GM13977 (cell line): ENCODE data around the gene MEST.
"Not testable (repeated sequence)": the region's sequence is repeated elsewhere in the genome, so short reads cannot be mapped to it uniquely, and the experiment has no call there.

Experiments
- DNase-seq: peaks from one replicate; pipeline ENCODE4 v3.0.0; 2012; ENCODE audit warnings: low spot score
- in situ Hi-C: fragments of 300-500 bp; cut with MboI; formaldehyde crosslinking; loops from one replicate; pipeline ENCODE4 v1.12.0; 2022; ENCODE audit warnings: low sequenced_read_pairs, low pct_unique_long_range_greater_than_20kb, mixed read lengths, inconsistent platforms; ENCODE audit not compliant: unreplicated experiment
- TF ChIP-seq, protein P1 (sequence below): IDR thresholded peaks from 2 replicates; pipeline ENCODE4 v1.5.1; 2012; ENCODE audit warnings: mild to moderate bottlenecking, control low read depth; ENCODE audit not compliant: insufficient read depth; ENCODE audit errors: extremely low read depth, missing control alignments

MEST gene, protein sequence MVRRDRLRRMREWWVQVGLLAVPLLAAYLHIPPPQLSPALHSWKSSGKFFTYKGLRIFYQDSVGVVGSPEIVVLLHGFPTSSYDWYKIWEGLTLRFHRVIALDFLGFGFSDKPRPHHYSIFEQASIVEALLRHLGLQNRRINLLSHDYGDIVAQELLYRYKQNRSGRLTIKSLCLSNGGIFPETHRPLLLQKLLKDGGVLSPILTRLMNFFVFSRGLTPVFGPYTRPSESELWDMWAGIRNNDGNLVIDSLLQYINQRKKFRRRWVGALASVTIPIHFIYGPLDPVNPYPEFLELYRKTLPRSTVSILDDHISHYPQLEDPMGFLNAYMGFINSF

DNA sequence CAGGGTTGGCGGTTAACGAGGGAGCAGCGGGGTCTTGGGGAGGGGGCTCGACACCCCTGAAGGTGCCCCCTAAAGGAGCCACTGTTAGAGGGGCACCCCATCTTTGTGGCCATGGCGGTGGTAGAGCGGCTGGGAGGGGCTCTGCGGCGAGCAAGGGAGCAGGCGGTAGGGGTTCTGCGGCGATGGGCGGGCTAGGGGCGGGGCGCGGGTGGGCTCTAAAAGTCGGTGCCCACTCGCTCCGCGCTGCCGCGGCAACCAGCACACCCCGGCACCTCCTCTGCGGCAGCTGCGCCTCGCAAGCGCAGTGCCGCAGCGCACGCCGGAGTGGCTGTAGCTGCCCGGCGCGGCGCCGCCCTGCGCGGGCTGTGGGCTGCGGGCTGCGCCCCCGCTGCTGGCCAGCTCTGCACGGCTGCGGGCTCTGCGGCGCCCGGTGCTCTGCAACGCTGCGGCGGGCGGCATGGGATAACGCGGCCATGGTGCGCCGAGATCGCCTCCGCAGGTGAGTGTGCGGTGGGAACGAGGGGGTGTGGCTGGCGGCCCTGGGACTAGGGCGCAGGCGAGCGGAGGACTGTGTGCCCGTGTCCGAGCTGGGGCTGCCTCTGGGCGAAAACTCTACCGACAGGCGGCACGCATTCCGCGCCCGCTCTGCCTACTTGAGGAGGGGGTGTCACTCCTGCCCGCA, at the start of gene MEST:
Gene MEST (plus strand): TSS at position 245 of the 682 bp plus-strand sequence. CDS start 229 bp downstream, at position 474.
- peak; percentile 28 for DNase-seq
- TF ChIP-seq, protein P1, sequence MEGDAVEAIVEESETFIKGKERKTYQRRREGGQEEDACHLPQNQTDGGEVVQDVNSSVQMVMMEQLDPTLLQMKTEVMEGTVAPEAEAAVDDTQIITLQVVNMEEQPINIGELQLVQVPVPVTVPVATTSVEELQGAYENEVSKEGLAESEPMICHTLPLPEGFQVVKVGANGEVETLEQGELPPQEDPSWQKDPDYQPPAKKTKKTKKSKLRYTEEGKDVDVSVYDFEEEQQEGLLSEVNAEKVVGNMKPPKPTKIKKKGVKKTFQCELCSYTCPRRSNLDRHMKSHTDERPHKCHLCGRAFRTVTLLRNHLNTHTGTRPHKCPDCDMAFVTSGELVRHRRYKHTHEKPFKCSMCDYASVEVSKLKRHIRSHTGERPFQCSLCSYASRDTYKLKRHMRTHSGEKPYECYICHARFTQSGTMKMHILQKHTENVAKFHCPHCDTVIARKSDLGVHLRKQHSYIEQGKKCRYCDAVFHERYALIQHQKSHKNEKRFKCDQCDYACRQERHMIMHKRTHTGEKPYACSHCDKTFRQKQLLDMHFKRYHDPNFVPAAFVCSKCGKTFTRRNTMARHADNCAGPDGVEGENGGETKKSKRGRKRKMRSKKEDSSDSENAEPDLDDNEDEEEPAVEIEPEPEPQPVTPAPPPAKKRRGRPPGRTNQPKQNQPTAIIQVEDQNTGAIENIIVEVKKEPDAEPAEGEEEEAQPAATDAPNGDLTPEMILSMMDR: no peak
- in situ Hi-C loops: no loop called here

DNA sequence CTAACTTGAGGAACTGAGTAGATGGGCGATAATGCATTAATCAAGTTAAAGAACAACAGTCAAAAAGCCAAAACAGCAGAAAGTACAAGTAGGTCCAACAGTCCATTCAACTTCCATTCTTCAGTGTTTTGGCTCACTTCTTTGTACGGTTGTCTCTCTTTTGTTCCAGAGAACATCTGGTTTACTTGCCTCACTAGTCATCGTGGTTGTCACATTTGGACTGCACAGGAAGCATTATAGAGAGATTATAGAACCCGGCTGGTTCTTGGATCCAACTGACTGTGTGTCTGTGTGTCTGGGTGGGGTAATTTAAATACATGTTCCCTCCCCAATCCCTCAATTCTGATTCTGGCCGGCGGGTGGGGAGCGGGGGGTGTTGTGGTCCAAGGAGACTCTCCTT, 49.3 kb upstream of the MEST start:
- TF ChIP-seq, protein P1: no peak
- DNase-seq: no peak
- in situ Hi-C loops: no loop called here

DNA sequence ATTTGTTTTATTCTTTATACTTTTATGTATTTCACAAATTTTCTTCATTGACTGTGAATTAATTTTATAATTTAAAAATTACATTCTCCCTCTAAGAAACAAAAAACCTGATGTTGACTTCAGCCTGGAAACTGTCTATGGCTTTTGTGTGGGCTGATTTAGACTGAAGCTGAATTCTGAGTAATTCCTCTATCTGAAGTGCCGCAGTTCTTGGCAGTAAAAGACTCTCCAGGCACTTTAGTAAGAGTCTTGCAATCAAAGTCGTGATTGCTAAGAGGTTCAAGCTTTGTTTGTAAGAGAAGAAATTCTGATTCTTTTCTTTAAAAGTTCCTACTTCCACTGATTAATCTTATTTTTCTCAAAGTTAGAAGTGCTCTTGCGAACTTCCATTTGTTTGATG, 47.7 kb upstream of the MEST start:
- DNase-seq: no peak
- TF ChIP-seq, protein P1: no peak
- in situ Hi-C loops: no loop called here

DNA sequence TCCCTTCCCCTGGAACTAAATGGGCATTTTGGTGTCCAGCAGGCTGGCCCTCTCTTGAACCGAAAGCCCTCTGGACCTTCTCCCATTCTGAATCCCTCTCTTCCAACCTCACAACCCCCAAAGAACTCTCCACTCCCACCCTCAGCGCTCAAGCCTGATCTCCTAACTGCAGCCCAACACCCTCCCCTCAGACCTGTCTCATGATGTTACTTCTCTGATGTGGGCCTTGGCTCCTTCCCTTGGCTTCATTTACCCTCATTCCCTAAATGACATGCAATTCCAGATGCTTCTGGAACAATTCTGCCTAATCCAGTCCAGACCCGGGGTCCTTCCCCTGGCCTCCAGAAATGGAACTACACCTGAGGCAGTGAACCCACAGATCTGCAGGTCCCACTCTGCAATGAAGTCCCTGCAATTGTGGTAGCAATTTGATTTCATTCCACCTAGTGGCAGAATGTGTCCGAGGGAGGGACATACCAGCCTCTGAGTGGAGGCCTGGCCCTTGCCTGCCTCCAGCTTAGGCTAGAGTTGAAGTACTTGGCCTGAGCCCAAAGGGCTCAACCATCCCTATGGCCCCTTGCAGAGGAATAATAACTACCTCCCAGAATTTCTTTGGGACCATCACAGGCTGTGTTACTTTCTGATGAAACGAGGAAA, 47.0 kb upstream of the MEST start:
- TF ChIP-seq, protein P1: no peak
- DNase-seq: no peak
- in situ Hi-C loops: no loop called here

DNA sequence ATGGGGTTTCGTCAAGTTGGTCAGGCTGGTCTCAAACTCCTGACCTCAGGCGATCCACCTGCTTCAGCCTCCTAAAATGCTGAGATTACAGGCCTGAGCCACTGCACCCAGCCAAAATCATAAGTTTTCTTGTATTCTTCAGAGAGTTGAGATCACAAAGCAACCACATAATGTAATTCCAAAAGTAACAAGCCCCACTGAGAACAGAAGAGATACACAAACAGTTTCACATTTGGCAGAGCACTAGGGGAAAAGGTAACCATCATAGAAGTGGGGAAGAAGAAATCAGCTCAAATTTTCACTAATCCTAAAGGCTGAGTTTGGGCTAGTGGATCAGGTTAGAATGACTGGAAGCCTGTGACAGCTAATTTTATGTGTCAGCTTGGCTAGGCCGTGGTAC, 45.6 kb upstream of the MEST start:
- TF ChIP-seq, protein P1: no peak
- DNase-seq: no peak
- in situ Hi-C loops: no loop called here

DNA sequence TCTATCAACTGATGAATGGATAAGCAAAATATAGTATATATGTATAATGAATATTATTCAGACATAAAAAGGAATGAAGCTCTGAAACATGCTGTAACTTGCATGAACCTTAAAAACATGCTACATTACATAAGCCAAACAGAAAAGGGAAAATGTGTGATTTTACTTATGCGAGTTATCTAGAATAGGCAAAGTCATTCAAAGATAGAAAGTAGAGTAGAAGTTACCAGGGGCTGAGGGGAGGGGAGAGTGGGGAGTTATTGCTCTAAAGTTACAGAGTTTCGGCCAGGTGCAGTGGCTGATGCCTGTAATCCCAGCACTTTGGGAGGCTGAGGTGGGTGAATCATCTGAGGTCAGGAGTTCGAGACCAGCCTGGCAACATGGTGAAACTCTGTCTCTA, 40.5 kb upstream of the MEST start:
- in situ Hi-C loops, DNase-seq: not testable (repeated sequence)

DNA sequence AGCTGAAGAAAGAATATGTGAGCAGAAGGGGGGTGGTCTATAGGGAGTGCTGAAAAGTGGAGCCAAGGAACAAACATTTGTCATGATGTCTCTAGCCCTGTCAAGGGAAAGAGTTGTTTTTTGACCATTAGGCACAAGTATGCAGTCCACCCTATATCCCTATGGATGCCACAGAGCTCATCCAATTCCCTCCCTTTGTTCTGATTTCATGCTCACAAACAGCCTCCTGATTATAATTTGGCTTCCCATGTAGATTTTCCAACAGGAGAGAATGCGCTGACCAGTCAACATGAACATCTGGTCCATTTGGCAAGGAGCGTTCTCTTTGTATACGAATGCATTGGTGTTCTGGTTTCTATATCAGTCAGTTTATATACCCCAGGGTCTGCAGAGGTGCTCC, 38.9 kb upstream of the MEST start:
- TF ChIP-seq, protein P1: no peak
- DNase-seq: no peak
- in situ Hi-C loops: no loop called here
